GM08714 (cell line): ENCODE results near the gene ROBO2.

Experiments used
- H3K4me3 ChIP-seq: fragments of 200-500 bp; sonication (Bioruptor generic); 2 replicates; pipeline ENCODE4 v1.5.1; 2014; ENCODE audit warnings: mild to moderate bottlenecking, low read length, inconsistent platforms
- ZNF274 ChIP-seq: IDR thresholded peaks from 2 replicates; pipeline ENCODE4 v1.6.1; 2012; ENCODE audit warnings: mild to moderate bottlenecking, low read depth, low read length

ROBO2 gene

GRCh38 chr3:77134769-77135168 is 94.9 kb downstream of the ROBO2 start:
- no peak overlapping the region for H3K4me3 ChIP-seq
- no peak for TF ChIP-seq ZNF274

- TF ChIP-seq ZNF274: no peak
- no peak overlapping the region for H3K4me3 ChIP-seq
Measured at GRCh38 chr3:77137559-77137958, 97.7 kb downstream of the ROBO2 start.

- no peak for TF ChIP-seq ZNF274
- H3K4me3 ChIP-seq: no peak overlapping the region
Measured at GRCh38 chr3:77139624-77140023, 99.7 kb downstream of the ROBO2 start.

- H3K4me3 ChIP-seq: no peak overlapping the region
- TF ChIP-seq ZNF274: no peak
Measured at GRCh38 chr3:77141423-77141822, 101.5 kb downstream of the ROBO2 start.

GRCh38 chr3:77142578-77142977 is 102.7 kb downstream of the ROBO2 start:
- no peak for TF ChIP-seq ZNF274
- no peak overlapping the region for H3K4me3 ChIP-seq

GRCh38 chr3:77146004-77146403 is 106.1 kb downstream of the ROBO2 start:
- no peak overlapping the region for H3K4me3 ChIP-seq
- no peak for TF ChIP-seq ZNF274

- no peak for TF ChIP-seq ZNF274
- H3K4me3 ChIP-seq: no peak overlapping the region
Measured at GRCh38 chr3:77147836-77148578, 108.1 kb downstream of the ROBO2 start.

GRCh38 chr3:77149382-77149781 is 109.5 kb downstream of the ROBO2 start:
- H3K4me3 ChIP-seq: no peak overlapping the region
- TF ChIP-seq ZNF274: no peak

- no peak for TF ChIP-seq ZNF274
- H3K4me3 ChIP-seq: no peak overlapping the region
Measured at GRCh38 chr3:77150028-77150427, 110.1 kb downstream of the ROBO2 start.

- TF ChIP-seq ZNF274: no peak
- H3K4me3 ChIP-seq: no peak overlapping the region
Measured at GRCh38 chr3:77150759-77151158, 110.9 kb downstream of the ROBO2 start.

GRCh38 chr3:77158730-77159581 is 119.1 kb downstream of the ROBO2 start:
- TF ChIP-seq ZNF274: no peak

GRCh38 chr3:77160931-77161497 is 121.1 kb downstream of the ROBO2 start:
- TF ChIP-seq ZNF274: no peak

More at GRCh38 chr3:77158730-77159581, 119.1 kb downstream of the ROBO2 start:
- H3K4me3 ChIP-seq: no peak overlapping the region

GRCh38 chr3:77169823-77170222 is 129.9 kb downstream of the ROBO2 start:
- no peak overlapping the region for H3K4me3 ChIP-seq
- no peak for TF ChIP-seq ZNF274

More at GRCh38 chr3:77160931-77161497, 121.1 kb downstream of the ROBO2 start:
- no peak overlapping the region for H3K4me3 ChIP-seq

GRCh38 chr3:77171026-77171425 is 131.1 kb downstream of the ROBO2 start:
- no peak overlapping the region for H3K4me3 ChIP-seq
- TF ChIP-seq ZNF274: no peak

- no peak overlapping the region for H3K4me3 ChIP-seq
- no peak for TF ChIP-seq ZNF274
Measured at GRCh38 chr3:77179762-77180161, 139.9 kb downstream of the ROBO2 start.
